ENCODE results near the gene CA9. TPM values are rescaled to one million over a fixed set of nuclear protein-coding genes. Genes with fewer than 3 reads are reported as not detected.

CA9 gene
- total and polyA plus RNA-seq, 12 donors = 0.20 to 13.2 (median 0.62) TPM; not detected in 6

GRCh38 chr9:35711501-35712428 is 38.0 kb downstream of the CA9 start:
- DNase-seq (no peak), ATAC-seq (no peak)
- Histone ChIP-seq H3K27ac (no peak overlapping the region), H3K9me3 (no peaks in the 10 kb centered on the region), H3K4me3 (no peak overlapping the region), H3K36me3 (peaks cover 21 to 100% (median 96%) of the 10 kb centered on the region in 9 donors), H3K4me1 (no peaks in the 10 kb centered on the region), H3K27me3 (no peaks in the 10 kb centered on the region)
- intact Hi-C loops (cut with DNase I) = loop anchor here in 1 of 10 donors (5.0 kb wide), 1 partner anchor 1689 kb away; no protein-coding TSS in a partner anchor
- TF ChIP-seq, protein P1, sequence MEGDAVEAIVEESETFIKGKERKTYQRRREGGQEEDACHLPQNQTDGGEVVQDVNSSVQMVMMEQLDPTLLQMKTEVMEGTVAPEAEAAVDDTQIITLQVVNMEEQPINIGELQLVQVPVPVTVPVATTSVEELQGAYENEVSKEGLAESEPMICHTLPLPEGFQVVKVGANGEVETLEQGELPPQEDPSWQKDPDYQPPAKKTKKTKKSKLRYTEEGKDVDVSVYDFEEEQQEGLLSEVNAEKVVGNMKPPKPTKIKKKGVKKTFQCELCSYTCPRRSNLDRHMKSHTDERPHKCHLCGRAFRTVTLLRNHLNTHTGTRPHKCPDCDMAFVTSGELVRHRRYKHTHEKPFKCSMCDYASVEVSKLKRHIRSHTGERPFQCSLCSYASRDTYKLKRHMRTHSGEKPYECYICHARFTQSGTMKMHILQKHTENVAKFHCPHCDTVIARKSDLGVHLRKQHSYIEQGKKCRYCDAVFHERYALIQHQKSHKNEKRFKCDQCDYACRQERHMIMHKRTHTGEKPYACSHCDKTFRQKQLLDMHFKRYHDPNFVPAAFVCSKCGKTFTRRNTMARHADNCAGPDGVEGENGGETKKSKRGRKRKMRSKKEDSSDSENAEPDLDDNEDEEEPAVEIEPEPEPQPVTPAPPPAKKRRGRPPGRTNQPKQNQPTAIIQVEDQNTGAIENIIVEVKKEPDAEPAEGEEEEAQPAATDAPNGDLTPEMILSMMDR (IDR thresholded peaks at IDR 0.05) = no peak
- WGBS, 2 donors = 86 to 88% methylated on average over 21 of the region's 21 CpGs

GRCh38 chr9:35712762-35713400 is 39.2 kb downstream of the CA9 start:
- no peak overlapping the region for H3K4me3 ChIP-seq
- no peaks in the 10 kb centered on the region for H3K4me1 ChIP-seq
- H3K27ac ChIP-seq = no peak overlapping the region
- TF ChIP-seq, protein P1 (IDR thresholded peaks at IDR 0.05) = no peak
- H3K27me3 ChIP-seq = no peaks in the 10 kb centered on the region
- no peaks in the 10 kb centered on the region for H3K9me3 ChIP-seq
- H3K36me3 ChIP-seq = peaks cover 15 to 100% (median 96%) of the 10 kb centered on the region in 9 donors
- ATAC-seq (no peak), DNase-seq (no peak)
- WGBS, 2 donors = 84 to 92% methylated on average over 11 of the region's 11 CpGs
- intact Hi-C loops (cut with DNase I) = loop anchor here in 1 of 10 donors (5.0 kb wide), 1 partner anchor 1691 kb away; no protein-coding TSS in a partner anchor

DNA sequence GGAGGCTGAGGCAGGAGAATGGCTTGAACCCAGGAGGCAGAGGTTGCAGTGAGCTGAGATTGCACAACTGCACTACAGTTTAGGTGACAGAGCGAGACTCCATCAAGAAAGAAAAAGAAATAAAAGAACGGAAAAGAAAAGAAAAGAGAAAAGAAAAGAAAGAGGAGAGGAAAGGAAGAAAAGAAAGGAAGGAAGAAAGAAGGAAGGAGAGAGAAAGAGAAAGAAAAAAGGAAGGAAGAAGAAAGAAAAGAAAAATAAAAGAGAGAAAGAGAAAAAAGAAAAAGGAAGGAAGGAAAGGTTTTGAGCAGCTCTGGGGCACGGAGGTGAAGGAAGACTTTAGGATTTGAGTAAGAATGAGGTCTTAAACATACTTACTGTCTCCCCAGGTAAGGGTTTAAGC is 39.9 kb downstream of the CA9 start:
- no peaks in the 10 kb centered on the region for H3K27me3 ChIP-seq
- H3K36me3 ChIP-seq = peaks cover 15 to 100% (median 96%) of the 10 kb centered on the region in 9 donors
- TF ChIP-seq, protein P1 (IDR thresholded peaks at IDR 0.05) = no peak
- no peak overlapping the region for H3K4me3 ChIP-seq
- H3K9me3 ChIP-seq = no peaks in the 10 kb centered on the region
- DNase-seq = no peak
- intact Hi-C loops (cut with DNase I) = loop anchor here in 1 of 10 donors (5.0 kb wide), 1 partner anchor 1691 kb away; no protein-coding TSS in a partner anchor
- no peak overlapping the region for H3K27ac ChIP-seq
- H3K4me1 ChIP-seq = no peaks in the 10 kb centered on the region
- WGBS, 2 donors = 86 to 93% methylated on average over 3 of the region's 3 CpGs
- no peak for ATAC-seq

DNA sequence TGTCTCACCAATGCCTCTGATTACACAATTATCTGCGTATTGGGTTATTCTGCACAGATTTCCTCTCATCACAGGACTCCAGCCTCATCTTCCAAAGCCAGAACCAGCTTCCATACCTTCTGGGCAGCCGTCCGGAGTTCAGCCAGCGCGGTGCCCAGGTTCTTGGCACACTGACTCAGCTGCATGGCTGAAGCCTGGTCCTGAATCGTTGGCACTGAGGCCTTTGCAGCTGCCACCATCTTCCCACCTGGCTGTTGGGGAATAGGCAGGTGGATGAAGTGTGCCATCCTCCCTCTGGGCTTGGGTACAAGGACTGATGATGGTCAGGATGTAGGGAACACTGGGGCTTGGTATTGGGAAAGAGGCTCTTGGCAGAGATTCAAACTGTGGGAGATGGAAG is 40.4 kb downstream of the CA9 start:
- ATAC-seq (peak in 1 of 8 donors; percentile 3), DNase-seq (no peak)
- Histone ChIP-seq H3K27me3 (no peaks in the 10 kb centered on the region), H3K27ac (no peak overlapping the region), H3K4me3 (no peak overlapping the region), H3K9me3 (no peaks in the 10 kb centered on the region), H3K4me1 (no peaks in the 10 kb centered on the region), H3K36me3 (peaks cover 11 to 100% (median 96%) of the 10 kb centered on the region in 9 donors)
- WGBS, 2 donors = 89 to 92% methylated on average over 6 of the region's 6 CpGs
- intact Hi-C loops (cut with DNase I) = loop anchor here in 1 of 10 donors (5.0 kb wide), 1 partner anchor 1692 kb away; no protein-coding TSS in a partner anchor
- TF ChIP-seq, protein P1 (IDR thresholded peaks at IDR 0.05) = no peak

Measured in heart right ventricle (tissue), 16 donors.